Limb (tissue), 2 donors: ENCODE measurements around the gene TEPSIN.
A peak's percentile ranks its signal among the peaks of the same experiment; 100 is the strongest.
"Not testable (repeated sequence)": the region's sequence is repeated elsewhere in the genome, so short reads cannot be mapped to it uniquely, and the experiment has no call there.

Experiments
- DNase-seq, 2 donors: peaks; one replicate each; pipeline ENCODE4 v3.0.0-alpha.2; 2016; ENCODE audit errors: extremely low spot score in 2 of 2

Gene TEPSIN

DNA sequence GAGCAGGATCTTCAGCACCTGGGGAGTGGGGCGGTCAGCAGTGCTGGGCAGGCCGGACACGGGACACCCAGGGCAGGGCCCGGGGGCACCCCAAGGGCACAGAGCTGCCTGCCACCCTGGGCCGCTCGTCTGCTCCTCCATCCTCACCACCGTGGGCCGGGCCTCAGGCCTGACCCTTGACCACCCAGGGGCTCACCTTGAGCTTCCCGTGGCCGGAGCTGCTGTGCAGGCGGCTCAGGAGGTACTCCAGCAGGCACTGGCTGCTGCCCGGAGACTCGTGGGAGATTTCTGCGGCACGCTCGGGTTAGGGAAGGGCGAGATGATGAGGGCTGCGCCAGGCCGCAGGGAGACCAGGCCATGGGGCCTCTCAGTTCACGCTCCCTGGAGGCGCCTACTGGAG is 2.1 kb downstream of the TEPSIN start:
- no peak for DNase-seq

DNA sequence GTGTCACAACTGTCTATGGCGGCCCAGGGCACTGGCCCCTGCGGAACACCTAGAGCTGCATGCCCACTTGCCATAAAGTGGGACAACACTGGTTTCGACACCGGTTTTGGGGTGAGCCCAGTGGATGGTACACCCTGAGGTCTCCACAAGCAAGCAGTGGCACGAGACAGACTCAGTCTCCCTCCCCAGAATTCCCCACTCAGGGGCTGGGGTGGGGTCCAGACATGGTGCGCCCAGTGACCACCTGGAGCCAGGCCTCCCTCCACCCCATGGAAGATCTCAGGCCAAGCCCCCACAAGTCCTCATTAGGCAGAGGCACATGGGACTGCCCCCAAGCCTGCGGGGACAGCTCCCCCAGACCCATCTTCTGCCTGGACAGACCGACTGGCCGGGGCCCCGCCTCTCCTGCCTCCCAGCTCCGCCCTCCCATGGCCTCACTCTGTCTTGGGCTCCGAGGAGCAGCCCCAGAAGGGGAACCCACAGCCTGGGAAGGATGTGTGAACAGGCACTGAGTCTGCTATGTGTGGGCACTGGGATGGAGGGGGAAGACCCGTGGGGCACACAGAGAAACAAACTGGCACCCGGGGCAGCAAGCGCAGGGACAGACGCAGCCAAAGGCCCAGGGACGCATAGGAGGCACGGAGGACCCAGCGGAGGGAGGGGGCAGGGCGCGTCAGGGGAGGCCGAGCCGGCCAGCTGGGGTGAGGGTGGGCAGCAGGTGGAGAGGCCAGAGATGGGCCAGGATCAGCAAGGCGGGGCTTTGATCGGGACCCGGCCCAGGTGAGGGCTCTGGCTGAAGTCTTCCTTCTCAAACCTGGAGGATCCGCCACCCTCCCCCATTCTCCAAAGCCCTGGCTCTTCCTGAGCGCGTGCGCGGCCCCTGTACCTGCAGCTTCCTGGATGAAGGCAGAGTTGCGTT is 2.8 kb downstream of the TEPSIN start:
- no peak for DNase-seq

GRCh38 chr17:81234940-81235821 is 3.7 kb downstream of the TEPSIN start:
- DNase-seq: no peak

- DNase-seq: no peak
These were observed 4.4 kb downstream of the TEPSIN start for GRCh38 chr17:81234506-81234855.

DNA sequence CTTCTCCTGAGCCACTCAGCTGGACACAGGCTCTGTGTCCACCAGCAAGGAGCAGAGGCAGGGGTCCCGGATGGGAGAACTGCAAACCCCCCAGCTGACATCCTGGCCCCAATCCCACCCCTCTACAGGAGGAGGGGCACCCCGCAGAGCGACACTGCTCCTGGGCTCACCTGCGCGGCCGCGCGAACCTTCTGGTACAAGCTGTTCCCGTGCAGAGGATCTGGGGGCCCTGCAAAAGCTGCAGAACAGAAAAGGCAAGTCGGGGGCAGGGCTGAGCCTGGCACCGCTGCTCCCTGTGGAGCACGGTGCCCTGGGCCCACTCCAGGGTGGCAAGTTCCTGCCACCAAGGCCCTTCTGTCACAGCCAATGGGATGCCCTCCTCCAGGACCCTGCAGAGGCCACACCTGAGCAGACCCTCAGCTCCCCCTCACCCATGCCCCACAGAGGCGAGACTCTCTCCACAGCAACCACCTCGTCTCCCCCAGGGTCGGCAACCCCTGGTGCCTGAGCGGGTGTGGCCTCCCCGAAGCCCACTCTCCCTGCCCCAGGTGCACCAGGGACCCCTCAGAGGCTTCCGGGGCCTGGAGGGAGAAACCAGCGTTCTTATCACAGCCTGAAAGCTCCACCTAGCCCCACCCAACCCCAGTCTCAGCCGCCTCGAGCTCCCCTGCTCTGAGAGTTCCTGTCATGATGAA is 4.9 kb downstream of the TEPSIN start:
- DNase-seq: no peak

DNA sequence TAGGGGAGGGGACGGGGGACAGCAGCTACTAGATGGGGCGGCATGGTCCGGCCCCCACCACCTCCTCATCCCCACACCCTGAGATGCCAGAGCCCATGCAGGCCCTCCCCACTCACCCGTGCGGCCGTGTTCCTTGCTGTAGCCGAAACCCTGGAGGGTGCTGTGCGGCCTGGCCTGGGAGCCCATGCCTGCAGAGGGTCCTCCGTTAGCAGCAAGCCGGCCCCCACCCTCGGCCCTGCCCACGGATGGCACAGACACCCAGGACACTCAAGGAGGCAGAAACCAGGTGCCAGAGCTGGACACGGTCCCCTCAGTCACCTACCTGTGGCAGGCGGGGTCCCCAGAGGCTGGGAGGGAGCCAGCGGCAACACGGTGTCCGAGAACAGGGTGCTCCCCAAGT is 5.5 kb downstream of the TEPSIN start:
- DNase-seq: no peak

GRCh38 chr17:81232616-81233241 is 6.1 kb downstream of the TEPSIN start:
- DNase-seq: no peak

DNA sequence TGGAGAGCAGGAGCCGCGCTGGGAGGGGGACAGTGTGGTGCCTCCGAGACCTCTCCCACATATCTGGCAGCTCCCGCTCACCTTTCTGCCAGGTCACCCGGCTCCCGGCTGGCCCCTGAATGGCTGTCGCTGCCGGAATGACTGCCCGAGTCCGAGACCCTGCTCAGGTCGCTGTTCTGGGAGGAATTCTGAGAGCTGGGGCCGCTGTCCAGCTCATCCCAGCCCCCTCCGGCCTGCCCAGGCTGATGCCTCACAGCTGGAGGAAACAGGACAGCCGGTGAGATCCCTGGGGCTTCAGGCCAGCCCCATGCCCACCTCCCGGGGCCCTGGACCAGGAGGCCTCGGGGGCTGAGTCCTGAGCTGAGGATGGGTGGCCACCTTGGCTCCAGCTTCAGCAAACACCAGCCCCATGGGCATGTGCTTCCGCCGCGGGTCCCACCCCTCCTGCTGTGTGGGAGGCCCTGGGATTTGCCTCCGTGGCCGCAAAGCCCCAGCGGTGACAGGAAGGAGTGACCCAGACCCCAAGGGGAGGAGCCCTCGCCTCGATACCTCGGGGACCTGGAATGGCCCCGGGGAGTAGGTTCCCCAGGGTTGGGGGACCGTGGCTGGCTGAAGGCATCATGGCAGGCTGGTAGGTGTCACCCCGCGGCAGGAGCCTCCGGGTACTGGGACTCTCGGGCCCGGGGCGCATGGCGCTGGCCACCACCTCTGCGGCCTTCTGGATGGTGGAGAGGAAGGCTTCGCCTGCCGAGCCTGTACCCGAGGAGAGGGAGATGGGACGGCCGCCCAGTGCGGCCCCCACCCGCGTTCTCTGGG is 6.9 kb downstream of the TEPSIN start:
- DNase-seq: no peak

- no peak for DNase-seq
These were observed 7.7 kb downstream of the TEPSIN start for GRCh38 chr17:81231121-81231645.

DNA sequence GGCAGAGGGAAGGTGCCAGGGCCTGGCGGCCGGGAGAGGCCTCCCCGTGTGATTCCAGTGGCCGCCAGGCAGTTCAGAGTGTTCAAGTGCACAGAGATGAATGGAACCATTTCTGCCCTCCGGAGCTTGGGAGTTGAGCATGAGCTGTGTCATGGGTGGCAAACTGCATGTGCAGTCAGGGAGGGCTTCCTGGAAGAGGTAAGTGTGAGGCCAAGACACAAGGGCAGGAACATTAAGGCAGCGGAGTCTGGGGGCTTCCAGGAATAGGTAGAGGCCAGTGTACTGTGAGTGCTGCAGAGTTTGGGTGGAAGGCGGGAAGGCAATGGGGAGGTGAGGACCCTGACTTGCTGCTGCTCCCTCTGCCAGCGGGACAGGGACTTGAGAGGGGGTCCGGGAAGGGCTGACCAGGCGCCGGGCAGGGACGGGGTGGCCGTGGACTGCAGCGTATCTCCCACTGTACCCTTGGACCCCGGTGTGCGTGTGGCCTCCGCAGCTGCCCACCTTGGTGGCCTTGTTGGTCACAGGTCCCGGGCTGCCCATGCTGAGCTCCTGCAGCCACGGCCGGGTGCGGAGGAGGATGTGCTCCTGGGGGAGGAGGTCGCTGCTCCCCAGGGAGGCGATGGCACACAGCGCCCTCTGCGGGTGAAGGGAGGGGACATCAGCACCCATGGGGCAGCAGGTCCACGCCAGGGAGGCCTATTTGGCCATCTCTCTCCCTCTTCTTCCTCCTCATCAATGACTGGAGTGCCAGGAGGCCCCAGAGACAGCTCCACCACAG is 8.6 kb downstream of the TEPSIN start:
- DNase-seq: no peak

DNA sequence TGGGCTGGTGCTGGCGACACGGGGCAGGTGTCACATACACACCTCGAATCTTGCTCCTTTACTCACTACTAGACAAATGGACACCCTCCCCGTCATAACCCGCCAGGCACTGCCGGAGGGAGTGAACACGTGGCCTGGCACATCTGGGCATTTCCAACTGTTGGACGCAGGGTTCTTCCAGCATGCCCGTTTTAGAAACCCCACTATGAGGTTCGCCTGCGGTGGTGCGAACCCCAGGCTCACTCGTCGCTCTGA is 9.3 kb downstream of the TEPSIN start:
- no peak for DNase-seq

DNA sequence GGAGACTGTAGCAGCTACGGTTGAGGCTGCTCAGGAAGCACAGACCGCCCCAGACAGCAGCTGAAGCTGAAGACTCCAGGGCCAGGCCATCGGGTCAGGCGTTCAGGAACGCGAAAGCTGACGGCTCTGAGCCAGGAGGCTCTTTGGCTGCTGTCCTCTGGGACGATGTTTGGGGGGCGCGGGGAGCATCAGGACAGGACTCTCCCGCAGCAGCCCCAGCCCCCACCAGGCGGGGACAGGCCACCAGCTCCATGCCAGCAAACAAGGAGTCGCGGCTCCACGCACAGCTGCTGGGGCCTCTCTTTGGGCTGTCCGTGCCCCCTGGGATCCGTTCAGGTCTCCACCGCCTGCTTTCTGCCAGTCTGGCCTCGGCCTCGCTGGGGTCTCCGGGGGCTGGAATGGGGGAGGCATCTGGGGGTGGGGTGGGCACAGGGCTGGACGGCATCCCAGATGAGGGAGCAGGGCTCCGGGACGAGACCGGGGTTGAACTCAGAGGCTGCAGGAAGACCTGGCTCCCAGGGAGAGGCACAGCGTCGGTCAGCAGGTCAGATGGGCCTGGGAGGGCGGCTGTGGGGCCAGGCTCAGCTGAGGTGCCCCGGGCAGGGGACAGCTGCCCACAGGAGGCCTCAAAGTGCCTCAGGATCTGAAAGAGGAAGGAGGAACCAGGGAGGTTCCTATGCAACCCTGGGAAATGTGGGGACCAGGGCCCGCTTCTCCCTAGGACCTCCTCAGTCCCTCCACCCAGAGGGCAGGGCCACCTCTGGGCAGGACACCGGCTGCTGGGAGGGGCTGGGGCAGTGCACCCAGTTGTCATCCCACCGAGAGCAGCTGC is 9.8 kb downstream of the TEPSIN start:
- DNase-seq: no peak

DNA sequence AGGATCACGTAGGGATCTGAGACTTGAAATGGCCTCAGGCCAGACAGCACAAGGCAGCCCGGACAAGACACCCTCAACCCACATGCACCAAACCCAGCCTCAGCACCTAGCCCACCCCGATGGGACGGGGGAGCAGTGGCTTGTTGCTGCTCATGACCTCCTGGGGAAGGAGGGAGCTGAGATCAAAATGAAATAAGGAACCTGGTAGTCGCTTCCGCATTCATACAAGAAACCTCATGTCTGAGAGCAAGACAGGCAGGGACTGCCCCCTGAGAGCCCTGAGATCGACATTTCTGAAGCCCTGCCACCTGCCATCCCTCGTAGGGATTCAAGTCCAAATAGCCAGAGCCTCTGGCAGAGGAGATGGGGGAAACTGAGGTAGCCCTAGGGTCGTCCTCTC is 10.4 kb downstream of the TEPSIN start:
- DNase-seq: no peak

DNA sequence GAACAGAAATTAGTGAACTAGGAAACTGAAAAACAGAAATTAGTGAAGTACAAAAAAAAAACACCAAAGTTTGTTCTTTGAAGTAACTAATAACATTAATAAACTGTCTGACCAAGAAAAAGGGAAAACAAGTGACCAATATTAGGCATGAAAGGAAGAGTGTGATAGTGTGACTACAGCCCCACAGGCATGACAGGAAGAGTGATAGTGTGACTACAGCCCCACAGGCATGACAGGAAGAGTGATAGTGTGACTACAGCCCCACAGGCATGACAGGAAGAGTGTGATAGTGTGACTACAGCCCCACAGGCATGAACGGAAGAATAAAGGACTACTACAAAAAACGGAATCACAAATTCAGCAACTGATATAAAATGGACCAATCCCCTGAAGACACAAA is 11.2 kb downstream of the TEPSIN start:
- not testable (repeated sequence) for DNase-seq

- no peak for DNase-seq
These were observed 15.1 kb downstream of the TEPSIN start for GRCh38 chr17:81223762-81224130.

DNA sequence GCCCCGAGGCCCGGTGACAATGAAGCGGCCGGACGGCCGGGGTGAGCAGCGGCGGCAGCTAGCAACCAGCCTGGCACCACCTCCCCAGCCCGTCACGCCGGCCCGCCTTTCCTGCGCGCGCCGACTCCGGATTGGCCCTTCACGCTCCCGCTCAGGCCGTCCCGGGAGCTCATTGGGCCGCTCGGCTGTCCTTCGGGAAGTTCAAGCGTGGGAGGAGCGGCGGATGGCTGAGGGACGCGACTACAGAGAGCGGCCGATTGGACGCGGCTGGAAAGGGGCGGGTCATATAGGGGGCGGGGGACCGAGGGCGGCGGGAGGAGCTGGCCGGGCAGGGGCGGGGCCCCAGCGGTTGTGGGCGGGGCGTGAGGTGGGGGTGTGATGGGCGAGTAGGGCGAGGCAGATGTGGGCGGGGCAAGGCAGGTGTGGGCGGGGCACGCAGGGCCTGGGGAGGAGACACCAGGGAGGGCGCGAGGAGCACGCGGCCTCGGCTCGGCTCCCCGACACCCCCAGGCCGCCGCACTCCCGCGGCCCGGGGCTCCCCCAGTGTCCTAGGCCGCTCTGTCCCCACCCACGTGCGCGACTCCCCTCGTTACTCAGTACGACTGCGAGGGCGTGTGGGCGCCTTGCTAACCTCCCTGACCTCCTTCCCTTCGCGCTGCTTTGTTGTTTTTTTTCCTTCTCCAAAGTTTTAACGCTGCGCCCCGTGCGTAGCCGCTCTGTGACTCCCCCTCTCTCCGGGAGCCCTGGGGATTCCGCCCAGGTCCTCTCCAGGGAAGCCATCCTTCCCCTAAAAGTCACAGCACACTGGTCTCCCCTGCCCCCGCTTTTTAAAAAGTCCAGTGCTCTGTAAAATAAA is 15.7 kb downstream of the TEPSIN start, which contains the start of gene CEP131:
TSS of gene CEP131 (minus strand) at position 60 of the 856 bp plus-strand sequence. CDS start 2,909 bp downstream, outside the sequence.
- DNase-seq: peak; percentile 98 to 99

- no peak for DNase-seq
These were observed 16.3 kb downstream of the TEPSIN start for GRCh38 chr17:81222620-81222905.
